Keratinocyte (primary cell): Measurements from ENCODE around the gene HGFAC.

ENCODE experiments used
- EZH2 ChIP-seq: IDR thresholded peaks from one replicate; pipeline ENCODE4 v1.6.1; 2012; ENCODE audit warnings: inconsistent platforms, mild to moderate bottlenecking, low read length, moderate library complexity
- TF ChIP-seq, protein P1 (sequence below), 3 experiments: IDR thresholded peaks in 1 of 3; conservative IDR thresholded peaks in 1 of 3; optimal IDR thresholded peaks in 1 of 3; 2 replicates in 2 of 3; 3 replicates in 1 of 3; pipeline versions ENCODE3 to v1.5.1; 2011; ENCODE audit warnings: low read length in 3 of 3, mild to moderate bottlenecking in 3 of 3, moderate library complexity in 2 of 3, control low read depth in 1 of 3, inconsistent platforms in 1 of 3; ENCODE audit not compliant: insufficient read depth in 2 of 3; ENCODE audit errors: extremely low read depth in 1 of 3

DNA sequence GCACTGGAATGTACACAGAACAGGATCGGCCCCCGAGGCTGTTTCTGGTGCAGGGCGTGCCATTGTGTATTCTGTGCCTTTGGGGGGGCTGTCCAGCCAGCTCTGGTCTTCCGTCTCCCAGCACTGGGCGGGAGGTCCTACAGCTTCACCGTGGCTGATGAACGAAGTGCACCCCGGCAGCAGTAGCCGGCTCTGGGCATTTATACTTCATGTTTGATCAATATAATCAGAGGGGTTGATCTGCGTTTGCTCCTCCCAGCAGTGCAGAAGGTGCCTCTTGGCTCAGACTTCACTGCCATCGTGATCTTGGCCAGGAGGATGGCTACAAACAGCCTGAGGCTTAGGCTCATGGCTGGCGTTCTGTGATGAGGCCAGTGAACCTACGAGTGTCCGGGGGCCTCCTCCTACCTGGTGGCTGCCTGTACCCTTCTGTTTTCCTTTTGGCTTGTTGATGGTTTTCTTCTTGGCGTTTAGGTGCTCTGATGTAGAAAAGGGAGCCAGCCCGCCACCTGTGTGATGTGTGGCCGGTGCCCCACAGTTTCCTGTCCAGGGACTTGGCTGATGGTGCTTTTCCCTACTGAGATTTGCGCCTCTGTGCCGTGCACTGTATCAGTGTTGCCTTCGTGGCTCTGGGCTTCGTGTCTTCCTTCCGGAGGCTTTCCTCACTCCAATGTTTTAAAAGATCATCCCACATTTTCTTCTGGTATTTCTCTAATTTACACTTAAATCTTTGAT, 31.2 kb upstream of the HGFAC start:
- TF ChIP-seq, protein P1, sequence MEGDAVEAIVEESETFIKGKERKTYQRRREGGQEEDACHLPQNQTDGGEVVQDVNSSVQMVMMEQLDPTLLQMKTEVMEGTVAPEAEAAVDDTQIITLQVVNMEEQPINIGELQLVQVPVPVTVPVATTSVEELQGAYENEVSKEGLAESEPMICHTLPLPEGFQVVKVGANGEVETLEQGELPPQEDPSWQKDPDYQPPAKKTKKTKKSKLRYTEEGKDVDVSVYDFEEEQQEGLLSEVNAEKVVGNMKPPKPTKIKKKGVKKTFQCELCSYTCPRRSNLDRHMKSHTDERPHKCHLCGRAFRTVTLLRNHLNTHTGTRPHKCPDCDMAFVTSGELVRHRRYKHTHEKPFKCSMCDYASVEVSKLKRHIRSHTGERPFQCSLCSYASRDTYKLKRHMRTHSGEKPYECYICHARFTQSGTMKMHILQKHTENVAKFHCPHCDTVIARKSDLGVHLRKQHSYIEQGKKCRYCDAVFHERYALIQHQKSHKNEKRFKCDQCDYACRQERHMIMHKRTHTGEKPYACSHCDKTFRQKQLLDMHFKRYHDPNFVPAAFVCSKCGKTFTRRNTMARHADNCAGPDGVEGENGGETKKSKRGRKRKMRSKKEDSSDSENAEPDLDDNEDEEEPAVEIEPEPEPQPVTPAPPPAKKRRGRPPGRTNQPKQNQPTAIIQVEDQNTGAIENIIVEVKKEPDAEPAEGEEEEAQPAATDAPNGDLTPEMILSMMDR (optimal IDR thresholded peaks at IDR 0.05 in 1 of 3, IDR thresholded peaks at IDR 0.05 in 1 of 3, conservative IDR thresholded peaks at IDR 0.05 in 1 of 3; ENCODE audit: extremely low read depth in 1 of 3, insufficient read depth in 2 of 3, low read length in 3 of 3), result no peak
- no peak for TF ChIP-seq EZH2
